HG03354 (cell line): ENCODE results near the gene HAGHL.
"Not testable (repeated sequence)": the region's sequence is repeated elsewhere in the genome, so short reads cannot be mapped to it uniquely, and the experiment has no call there.

Experiments
- ATAC-seq: cut with Tn5 transposase; IDR thresholded peaks from one replicate; pipeline ENCODE4 v1.9.1; 2021; ENCODE audit warnings: mild to moderate bottlenecking; ENCODE audit not compliant: unreplicated experiment, poor library complexity, severe bottlenecking

The HAGHL gene

GRCh38 chr16:729768-730665 is 3.1 kb downstream of the HAGHL start:
- ATAC-seq: no peak

- ATAC-seq: no peak
These were observed 4.0 kb downstream of the HAGHL start for GRCh38 chr16:730666-731509.

GRCh38 chr16:732332-732731 is 5.4 kb downstream of the HAGHL start:
- no peak for ATAC-seq

- no peak for ATAC-seq
These were observed 6.0 kb downstream of the HAGHL start for GRCh38 chr16:732936-733335.

- ATAC-seq: no peak
These were observed 6.7 kb downstream of the HAGHL start for GRCh38 chr16:733382-734207.

GRCh38 chr16:734208-734980 is 7.5 kb downstream of the HAGHL start:
- no peak for ATAC-seq

GRCh38 chr16:734981-735881 is 8.3 kb downstream of the HAGHL start:
- no peak for ATAC-seq

GRCh38 chr16:735982-736453 is 9.1 kb downstream of the HAGHL start:
- no peak for ATAC-seq

- ATAC-seq: no peak
These were observed 10.1 kb downstream of the HAGHL start for GRCh38 chr16:736936-737481.

GRCh38 chr16:739560-740458 is 12.9 kb downstream of the HAGHL start:
- ATAC-seq: no peak

- ATAC-seq: peak; percentile 21
These were observed 13.5 kb downstream of the HAGHL start for GRCh38 chr16:740459-740763.

- ATAC-seq: peak; percentile 81
These were observed 14.0 kb downstream of the HAGHL start, which contains the start of gene CIAO3 for GRCh38 chr16:740764-741505. CIAO3 (minus strand) TSS chr16:740997; CDS start chr16:740985, 12 bp downstream.

GRCh38 chr16:741986-742629 is 15.2 kb downstream of the HAGHL start:
- no peak for ATAC-seq

GRCh38 chr16:742894-743293 is 16.0 kb downstream of the HAGHL start:
- ATAC-seq: not testable (repeated sequence)

- no peak for ATAC-seq
These were observed 17.0 kb downstream of the HAGHL start for GRCh38 chr16:743794-744500.
